K562 (cell line): Measurements from ENCODE around the gene UBFD1. TPM values are rescaled to one million over a fixed set of nuclear protein-coding genes. Genes with fewer than 3 reads are reported as not detected.

Experiments
- ATAC-seq: fragments of 200-7000 bp; cut with Tn5 transposase; 3 replicates; pipeline ENCODE4 v1.9.1; 2020; ENCODE audit warnings: moderate library complexity
- BruUV-seq: library from RNA; stranded (reverse); fragments of 400-500 nt; replicated peaks from 2 replicates; lab custom pipeline; 2021; lab: Mats Ljungman, UMichigan
- CTCF ChIA-PET: fragments of 300-600 bp; formaldehyde crosslinking; extraction: SDS; loops from one replicate; lab custom pipeline; 2021; ENCODE audit warnings: low intra/inter-chr PET ratio; lab: Yijun Ruan, JAX
- POLR2A ChIA-PET: fragments of 300-600, 350-650 bp; sonication (Branson Sonifier 250); formaldehyde crosslinking; extraction: SDS; loops from one replicate; lab custom pipeline; 2021; ENCODE audit warnings: antibody characterized with exemption, inconsistent platforms; lab: Yijun Ruan, JAX
- DNase-seq, 4 experiments: peaks; one replicate each; pipeline versions ENCODE4 v3.0.0 to v3.0.0-alpha.2; 2011 to 2018; ENCODE audit warnings: low spot score in 3 of 4, mixed read lengths in 3 of 4; ENCODE audit errors: extremely low read depth in 1 of 4
- FAIRE-seq: peaks from 2 replicates; lab custom pipeline; 2011; peaks lifted over from hg19 to GRCh38; lab: Jason Lieb, UNC
- H2AFZ ChIP-seq: 2 replicates; pipeline ENCODE4 v1.6.0; 2011; ENCODE audit warnings: low read depth, low read length, control low read depth, inconsistent platforms
- H3K27ac ChIP-seq: fragments of 200-600 bp; 3 replicates; pipeline ENCODE4 v1.8.0; 2011; ENCODE audit warnings: low read depth, mild to moderate bottlenecking, control low read depth, inconsistent platforms, low read length, moderate library complexity, mixed read lengths; ENCODE audit errors: extremely low read depth
- H3K27me3 ChIP-seq, 2 experiments: fragments of 300-600 bp in 1 of 2; 2 replicates in 1 of 2; 3 replicates in 1 of 2; pipeline versions ENCODE4 v1.6.0 to v1.8.0; 2011; ENCODE audit warnings: inconsistent platforms in 2 of 2, low read length in 2 of 2, mild to moderate bottlenecking in 1 of 2, mixed read lengths in 1 of 2, moderate library complexity in 1 of 2; ENCODE audit not compliant: control insufficient read depth in 2 of 2, insufficient read depth in 2 of 2
- H3K36me3 ChIP-seq: fragments of 300-600 bp; 3 replicates; pipeline ENCODE4 v1.8.0; 2011; ENCODE audit warnings: mild to moderate bottlenecking, low read length, inconsistent platforms; ENCODE audit not compliant: control insufficient read depth, insufficient read depth
- H3K4me1 ChIP-seq, 2 experiments: fragments of 200-600 bp in 1 of 2; replicated peaks in 1 of 2; 2 replicates in 1 of 2; 3 replicates in 1 of 2; pipeline versions ENCODE4 v1.5.1 to v1.8.0; 2011; ENCODE audit warnings: inconsistent platforms in 2 of 2, low read length in 2 of 2, mild to moderate bottlenecking in 1 of 2, mixed read lengths in 1 of 2, moderate library complexity in 1 of 2; ENCODE audit not compliant: control insufficient read depth in 2 of 2, insufficient read depth in 2 of 2
- H3K4me2 ChIP-seq: 2 replicates; pipeline ENCODE4 v1.6.1; 2011; ENCODE audit warnings: low read length, control low read depth, inconsistent platforms, mixed read lengths; ENCODE audit not compliant: insufficient read depth
- H3K4me3 ChIP-seq: fragments of 200-600 bp; sonication (generic), shearing (Covaris generic); 2 replicates; pipeline ENCODE4 v1.5.1; 2016; ENCODE audit warnings: control low read depth, inconsistent platforms
- H3K79me2 ChIP-seq: fragments of 200-600 bp; 3 replicates; pipeline ENCODE4 v1.8.0; 2011; ENCODE audit warnings: low read length, inconsistent platforms; ENCODE audit not compliant: control insufficient read depth, insufficient read depth
- H3K9ac ChIP-seq, 2 experiments: 2 replicates each; pipeline versions ENCODE4 v1.6.0 to v1.6.1; 2011; ENCODE audit warnings: low read depth in 2 of 2, low read length in 2 of 2, control low read depth in 1 of 2, inconsistent platforms in 1 of 2, mild to moderate bottlenecking in 1 of 2, mixed read lengths in 1 of 2; ENCODE audit not compliant: insufficient read depth in 1 of 2
- H3K9me1 ChIP-seq: one replicate; pipeline ENCODE4 v1.6.0; 2011; ENCODE audit warnings: inconsistent platforms, mild to moderate bottlenecking, low read length, moderate library complexity; ENCODE audit not compliant: control insufficient read depth, insufficient read depth
- H3K9me3 ChIP-seq: replicated peaks from 2 replicates; pipeline ENCODE4 v1.5.1; 2011; ENCODE audit warnings: low read depth, low read length, inconsistent platforms; ENCODE audit not compliant: control insufficient read depth, insufficient read depth
- H4K20me1 ChIP-seq: replicated peaks from 2 replicates; pipeline ENCODE4 v1.6.1; 2011; ENCODE audit warnings: low read length, inconsistent platforms, mixed read lengths; ENCODE audit not compliant: control insufficient read depth, insufficient read depth
- CHD4 ChIP-seq: fragments of 200-600 bp; sonication (generic); IDR thresholded peaks from 3 replicates; pipeline ENCODE4 v1.6.1; 2012; ENCODE audit warnings: low read depth, mild to moderate bottlenecking, mixed read lengths, low read length, inconsistent platforms; ENCODE audit not compliant: insufficient read depth, insufficient replicate concordance, poor library complexity, severe bottlenecking
- LEF1 ChIP-seq: fragments of 450-650 bp; IDR thresholded peaks from 2 replicates; pipeline ENCODE4 v1.6.1; 2016; ENCODE audit warnings: mild to moderate bottlenecking
- MTF1 ChIP-seq: fragments of 250-450 bp; sonication (Bioruptor Pico); IDR thresholded peaks from 2 replicates; pipeline ENCODE4 v1.9.0; 2021; ENCODE audit warnings: moderate library complexity, mild to moderate bottlenecking, inconsistent platforms, borderline replicate concordance
- SMAD3 ChIP-seq: fragments of 450-650 bp; formaldehyde crosslinking; conservative IDR thresholded peaks from 2 replicates; pipeline ENCODE4 v1.4.0; 2020; ENCODE audit warnings: mild to moderate bottlenecking
- ZNF324 ChIP-seq: fragments of 250-450 bp; sonication (Bioruptor Pico); IDR thresholded peaks from 2 replicates; pipeline ENCODE4 v1.4.0; 2020; ENCODE audit warnings: mild to moderate bottlenecking
- ZNF707 ChIP-seq: fragments of 250-450 bp; sonication (Bioruptor Pico); conservative IDR thresholded peaks from 2 replicates; pipeline ENCODE4 v1.8.0; 2022; ENCODE audit warnings: inconsistent platforms, mild to moderate bottlenecking, moderate library complexity
- ZNF77 ChIP-seq: fragments of 250-450 bp; sonication (Bioruptor Pico); IDR thresholded peaks from 2 replicates; pipeline ENCODE4 v1.5.0; 2020
- WGBS: fragments of 100-300 bp; shearing (Covaris generic); methylation state at CpG from one replicate; pipeline ENCODE4 v1.1.6; 2016; ENCODE audit warnings: low coverage, mixed read lengths; ENCODE audit not compliant: insufficient coverage; ENCODE audit errors: missing lambda C conversion rate; 5-methylcytosine and 5-hydroxymethylcytosine counted together
- in situ Hi-C: fragments of 300-500 bp; cut with MboI; formaldehyde crosslinking; loops from 4 replicates; pipeline ENCODE4 v1.15.0; 2018; ENCODE audit warnings: inconsistent platforms, mixed read lengths
- intact Hi-C: fragments of 100-400 bp; cut with micrococcal nuclease; formaldehyde crosslinking; loops from 2 replicates; pipeline ENCODE4 v1.14.2; 2022
- polyA plus RNA-seq, 8 experiments: library from polyadenylated mRNA; depleted of rRNA in 4 of 8; stranded (reverse) in 5 of 8; unstranded in 3 of 8; fragments of >200 nt; fragmentation: Nextera tagmentation in 2 of 8; fragmentation: Illumina TruSeq in 1 of 8; extraction: Ambion mirVana in 2 of 8; extraction: Trizol in 1 of 8; gene quantifications; 2 replicates each; pipeline versions ENCODE4 v1.2.1 to v1.2.3, GENCODE V29; 2011 to 2014; ENCODE audit warnings: inconsistent platforms in 1 of 8, missing spikeins in 1 of 8
- total RNA-seq, 7 experiments: library from RNA; depleted of rRNA in 6 of 7; stranded (reverse); fragments of >200 nt in 6 of 7; fragmentation: Illumina TruSeq in 2 of 7; extraction: Trizol in 2 of 7; gene quantifications; 2 replicates each; pipeline versions ENCODE4 v1.2.1 to v1.2.3, GENCODE V29; 2011 to 2021; ENCODE audit warnings: low replicate concordance in 1 of 7
- TF ChIP-seq, protein P1 (sequence below): IDR thresholded peaks from 3 replicates; pipeline ENCODE4 v1.6.1; 2011; ENCODE audit warnings: borderline replicate concordance, mild to moderate bottlenecking; ENCODE audit not compliant: insufficient read length, insufficient read depth
- TF ChIP-seq, protein P2 (sequence below): fragments of 250-450 bp; sonication (Bioruptor Pico); IDR thresholded peaks from 2 replicates; pipeline ENCODE4 v1.5.0; 2020; ENCODE audit warnings: mild to moderate bottlenecking, borderline replicate concordance
- TF ChIP-seq, protein P3 (sequence below): fragments of 450-650 bp; IDR thresholded peaks from one replicate; pipeline ENCODE4 v1.6.1; 2018; ENCODE audit warnings: mild to moderate bottlenecking, moderate library complexity; ENCODE audit not compliant: partially characterized antibody
- TF ChIP-seq, protein P4 (sequence below): IDR thresholded peaks from 3 replicates; pipeline ENCODE4 v1.6.1; 2011; ENCODE audit warnings: borderline replicate concordance, mild to moderate bottlenecking, moderate library complexity; ENCODE audit not compliant: insufficient read length; ENCODE audit errors: extremely low read depth

Gene UBFD1
- total and polyA plus RNA-seq, 9 of the 15 experiments (the other 6 are each of a cell fraction or from before 2014, with no cell fraction given) = 10.7 to 66.2 (median 34.0) TPM

DNA sequence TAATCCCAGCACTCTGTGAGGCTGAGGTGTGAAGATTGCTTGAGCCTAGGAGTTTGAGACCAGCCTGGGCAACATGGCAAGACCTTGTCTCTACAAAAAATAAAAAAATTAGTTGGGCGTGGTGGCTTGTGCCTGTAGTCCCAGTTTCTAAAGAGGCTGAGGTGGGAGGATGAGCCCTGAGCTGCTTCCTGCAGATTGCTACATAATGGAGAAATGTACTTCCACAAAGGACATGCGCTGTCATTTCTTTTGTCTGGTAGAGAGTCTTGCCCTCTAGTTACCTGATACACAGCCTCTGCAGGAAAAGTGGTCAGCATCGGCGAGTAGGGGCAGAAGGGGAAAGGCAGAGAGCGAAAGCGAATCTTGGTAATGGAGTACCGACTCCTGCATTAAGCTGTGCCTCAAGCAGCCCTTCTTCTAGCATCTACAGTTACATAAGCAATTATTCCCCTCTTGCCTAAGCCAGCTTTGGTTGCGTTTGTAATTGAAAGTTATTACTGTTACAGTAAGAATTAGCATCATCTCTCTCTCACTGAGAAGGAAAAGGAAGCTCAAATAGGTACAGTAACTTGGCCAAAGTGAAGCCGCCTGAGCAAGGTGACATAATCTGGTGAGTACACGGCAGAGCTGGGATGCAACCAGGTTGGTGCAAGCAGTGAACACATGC is 28.8 kb upstream of the UBFD1 start:
- no peak for ATAC-seq
- no peaks in the 10 kb centered on the region for H3K4me1 ChIP-seq
- BruUV-seq = no TSS peak
- POLR2A ChIA-PET = interaction anchor here (0.9 to 1.8 kb wide), 3 partner anchors 10 to 24 kb away, joined by 3 to 7 read pairs (median 5); no protein-coding TSS in a partner anchor
- no peaks in the 10 kb centered on the region for H3K9me3 ChIP-seq
- H3K4me2 ChIP-seq = no peak overlapping the region
- no peak overlapping the region for H3K4me3 ChIP-seq
- no peak for TF ChIP-seq CHD4
- TF ChIP-seq, protein P1, sequence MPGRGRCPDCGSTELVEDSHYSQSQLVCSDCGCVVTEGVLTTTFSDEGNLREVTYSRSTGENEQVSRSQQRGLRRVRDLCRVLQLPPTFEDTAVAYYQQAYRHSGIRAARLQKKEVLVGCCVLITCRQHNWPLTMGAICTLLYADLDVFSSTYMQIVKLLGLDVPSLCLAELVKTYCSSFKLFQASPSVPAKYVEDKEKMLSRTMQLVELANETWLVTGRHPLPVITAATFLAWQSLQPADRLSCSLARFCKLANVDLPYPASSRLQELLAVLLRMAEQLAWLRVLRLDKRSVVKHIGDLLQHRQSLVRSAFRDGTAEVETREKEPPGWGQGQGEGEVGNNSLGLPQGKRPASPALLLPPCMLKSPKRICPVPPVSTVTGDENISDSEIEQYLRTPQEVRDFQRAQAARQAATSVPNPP = no peak
- TF ChIP-seq, protein P2, sequence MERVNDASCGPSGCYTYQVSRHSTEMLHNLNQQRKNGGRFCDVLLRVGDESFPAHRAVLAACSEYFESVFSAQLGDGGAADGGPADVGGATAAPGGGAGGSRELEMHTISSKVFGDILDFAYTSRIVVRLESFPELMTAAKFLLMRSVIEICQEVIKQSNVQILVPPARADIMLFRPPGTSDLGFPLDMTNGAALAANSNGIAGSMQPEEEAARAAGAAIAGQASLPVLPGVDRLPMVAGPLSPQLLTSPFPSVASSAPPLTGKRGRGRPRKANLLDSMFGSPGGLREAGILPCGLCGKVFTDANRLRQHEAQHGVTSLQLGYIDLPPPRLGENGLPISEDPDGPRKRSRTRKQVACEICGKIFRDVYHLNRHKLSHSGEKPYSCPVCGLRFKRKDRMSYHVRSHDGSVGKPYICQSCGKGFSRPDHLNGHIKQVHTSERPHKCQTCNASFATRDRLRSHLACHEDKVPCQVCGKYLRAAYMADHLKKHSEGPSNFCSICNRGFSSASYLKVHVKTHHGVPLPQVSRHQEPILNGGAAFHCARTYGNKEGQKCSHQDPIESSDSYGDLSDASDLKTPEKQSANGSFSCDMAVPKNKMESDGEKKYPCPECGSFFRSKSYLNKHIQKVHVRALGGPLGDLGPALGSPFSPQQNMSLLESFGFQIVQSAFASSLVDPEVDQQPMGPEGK = no peak
- TF ChIP-seq ZNF324 = no peak
- TF ChIP-seq, protein P3, sequence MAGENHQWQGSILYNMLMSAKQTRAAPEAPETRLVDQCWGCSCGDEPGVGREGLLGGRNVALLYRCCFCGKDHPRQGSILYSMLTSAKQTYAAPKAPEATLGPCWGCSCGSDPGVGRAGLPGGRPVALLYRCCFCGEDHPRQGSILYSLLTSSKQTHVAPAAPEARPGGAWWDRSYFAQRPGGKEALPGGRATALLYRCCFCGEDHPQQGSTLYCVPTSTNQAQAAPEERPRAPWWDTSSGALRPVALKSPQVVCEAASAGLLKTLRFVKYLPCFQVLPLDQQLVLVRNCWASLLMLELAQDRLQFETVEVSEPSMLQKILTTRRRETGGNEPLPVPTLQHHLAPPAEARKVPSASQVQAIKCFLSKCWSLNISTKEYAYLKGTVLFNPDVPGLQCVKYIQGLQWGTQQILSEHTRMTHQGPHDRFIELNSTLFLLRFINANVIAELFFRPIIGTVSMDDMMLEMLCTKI = no peak
- TF ChIP-seq, protein P4, sequence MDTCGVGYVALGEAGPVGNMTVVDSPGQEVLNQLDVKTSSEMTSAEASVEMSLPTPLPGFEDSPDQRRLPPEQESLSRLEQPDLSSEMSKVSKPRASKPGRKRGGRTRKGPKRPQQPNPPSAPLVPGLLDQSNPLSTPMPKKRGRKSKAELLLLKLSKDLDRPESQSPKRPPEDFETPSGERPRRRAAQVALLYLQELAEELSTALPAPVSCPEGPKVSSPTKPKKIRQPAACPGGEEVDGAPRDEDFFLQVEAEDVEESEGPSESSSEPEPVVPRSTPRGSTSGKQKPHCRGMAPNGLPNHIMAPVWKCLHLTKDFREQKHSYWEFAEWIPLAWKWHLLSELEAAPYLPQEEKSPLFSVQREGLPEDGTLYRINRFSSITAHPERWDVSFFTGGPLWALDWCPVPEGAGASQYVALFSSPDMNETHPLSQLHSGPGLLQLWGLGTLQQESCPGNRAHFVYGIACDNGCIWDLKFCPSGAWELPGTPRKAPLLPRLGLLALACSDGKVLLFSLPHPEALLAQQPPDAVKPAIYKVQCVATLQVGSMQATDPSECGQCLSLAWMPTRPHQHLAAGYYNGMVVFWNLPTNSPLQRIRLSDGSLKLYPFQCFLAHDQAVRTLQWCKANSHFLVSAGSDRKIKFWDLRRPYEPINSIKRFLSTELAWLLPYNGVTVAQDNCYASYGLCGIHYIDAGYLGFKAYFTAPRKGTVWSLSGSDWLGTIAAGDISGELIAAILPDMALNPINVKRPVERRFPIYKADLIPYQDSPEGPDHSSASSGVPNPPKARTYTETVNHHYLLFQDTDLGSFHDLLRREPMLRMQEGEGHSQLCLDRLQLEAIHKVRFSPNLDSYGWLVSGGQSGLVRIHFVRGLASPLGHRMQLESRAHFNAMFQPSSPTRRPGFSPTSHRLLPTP = no peak
- no peak for TF ChIP-seq SMAD3 (CRISPR knock-in tag)
- TF ChIP-seq ZNF77 (CRISPR knock-in tag) = no peak
- no peak for TF ChIP-seq LEF1
- TF ChIP-seq ZNF707 (CRISPR knock-in tag) = no peak
- TF ChIP-seq MTF1 = no peak
- intact Hi-C loops = no loop called here
- H3K9me1 ChIP-seq = no peaks in the 10 kb centered on the region
- H3K36me3 ChIP-seq = peaks cover 72% of the 10 kb centered on the region; the same call in 2 of the 3 replicates
- no peak overlapping the region for H3K27ac ChIP-seq
- no peak overlapping the region for H3K9ac ChIP-seq
- no peak for FAIRE-seq
- in situ Hi-C loops = no loop called here
- CTCF ChIA-PET = no interaction called here
- WGBS = 84% methylated on average over 10 of the region's 10 CpGs
- no peaks in the 10 kb centered on the region for H3K79me2 ChIP-seq
- no peaks in the 10 kb centered on the region for H3K27me3 ChIP-seq
- no peaks in the 10 kb centered on the region for H4K20me1 ChIP-seq
- H2AFZ ChIP-seq = no peak overlapping the region
- no peak for DNase-seq
